ENCODE results near the gene TPM1. TPM values are rescaled to one million over a fixed set of nuclear protein-coding genes. Genes with fewer than 3 reads are reported as not detected.

TPM1 gene
- total and polyA plus RNA-seq, 8 donors = 230 to 2,605 (median 783) TPM

GRCh38 chr15:63045879-63046278 is 3.3 kb downstream of the TPM1 start:
- Histone ChIP-seq H3K9me3 (no peaks in the 10 kb centered on the region), H3K4me3 (peak overlapping the region; percentile 64 to 83 (median 74)), H3K36me3 (peaks cover 0 to 18% (median 0%) of the 10 kb centered on the region in 4 donors), H3K27ac (peak overlapping the region in 4 of 5 donors; percentile 83 to 96 (median 91)), H3K27me3 (peaks cover 0 to 46% (median 27%) of the 10 kb centered on the region in 3 donors), H3K4me1 (peaks cover 27 to 73% (median 53%) of the 10 kb centered on the region in 4 donors)
- 72 to 85% (median 76%) methylated on average over 3 of the region's 3 CpGs for WGBS, 5 donors
- intact Hi-C loops (cut with DNase I; ENCODE audit: low total_unique reads) = loop anchor here (10.0 kb wide), 1 partner anchor 49 kb away; no protein-coding TSS in a partner anchor
- TF ChIP-seq POLR2AphosphoS5 (IDR thresholded peaks at IDR 0.05) (peak in 1 of 3 donors; percentile 23), POLR2A (IDR thresholded peaks at IDR 0.05) (no peak)
- no peak for DNase-seq

GRCh38 chr15:63046917-63047760 is 4.6 kb downstream of the TPM1 start:
- Histone ChIP-seq H3K27ac (peak overlapping the region in 4 of 5 donors; percentile 90 to 96 (median 92)), H3K4me1 (peaks cover 32 to 73% (median 62%) of the 10 kb centered on the region in 4 donors), H3K4me3 (peak overlapping the region; percentile 64 to 83 (median 80)), H3K9me3 (no peaks in the 10 kb centered on the region), H3K27me3 (peaks cover 0 to 34% (median 23%) of the 10 kb centered on the region in 3 donors), H3K36me3 (peaks cover 0 to 18% (median 0%) of the 10 kb centered on the region in 4 donors)
- DNase-seq = no peak
- TF ChIP-seq POLR2A (IDR thresholded peaks at IDR 0.05) (no peak), POLR2AphosphoS5 (IDR thresholded peaks at IDR 0.05) (peak; percentile 23 to 48 (median 25))
- whole genome bisulfite sequencing, 5 donors = 53 to 77% (median 71%) methylated on average over 8 of the region's 8 CpGs
- intact Hi-C loops (cut with DNase I; ENCODE audit: low total_unique reads) = loop anchor here (10.0 kb wide), 1 partner anchor 48 kb away; no protein-coding TSS in a partner anchor

- H3K27ac ChIP-seq = peak overlapping the region; percentile 90 to 100 (median 92)
- WGBS, 5 donors = 17 to 34% (median 19%) methylated on average over 5 to 12 of the region's 12 CpGs
- peaks cover 32 to 73% (median 62%) of the 10 kb centered on the region in 4 donors for H3K4me1 ChIP-seq
These were observed 5.2 kb downstream of the TPM1 start for GRCh38 chr15:63047792-63048114.

GRCh38 chr15:63048115-63048775 is 5.7 kb downstream of the TPM1 start:
- peak overlapping the region; percentile 64 to 83 (median 80) for H3K4me3 ChIP-seq
- 0 to 2% (median 0%) methylated on average over 17 to 75 of the region's 75 CpGs for WGBS, 5 donors
- intact Hi-C loops (cut with DNase I; ENCODE audit: low total_unique reads) = loop anchor here (10.0 kb wide), 1 partner anchor 47 kb away; no protein-coding TSS in a partner anchor
- H3K4me1 ChIP-seq = peaks cover 32 to 73% (median 63%) of the 10 kb centered on the region in 4 donors
- peak; percentile 93 to 98 for DNase-seq
- H3K9me3 ChIP-seq = no peaks in the 10 kb centered on the region
- H3K27ac ChIP-seq = peak overlapping the region; percentile 90 to 100 (median 92)
- H3K27me3 ChIP-seq = peaks cover 0 to 23% (median 13%) of the 10 kb centered on the region in 3 donors
- H3K36me3 ChIP-seq = peaks cover 0 to 18% (median 0%) of the 10 kb centered on the region in 4 donors
- TF ChIP-seq CTCF (IDR thresholded peaks at IDR 0.05) (peak in 5 of 7 experiments; percentile 81 to 95 (median 93)), POLR2AphosphoS5 (IDR thresholded peaks at IDR 0.05) (peak; percentile 58 to 81 (median 64)), EP300 (IDR thresholded peaks at IDR 0.05) (no peak), POLR2A (IDR thresholded peaks at IDR 0.05) (no peak)

More at GRCh38 chr15:63047792-63048114, 5.2 kb downstream of the TPM1 start:
- H3K4me3 ChIP-seq = peak overlapping the region; percentile 64 to 83 (median 80)
- TF ChIP-seq POLR2A (IDR thresholded peaks at IDR 0.05) = no peak
- peak in 1 of 3 donors; percentile 5 for TF ChIP-seq POLR2AphosphoS5 (IDR thresholded peaks at IDR 0.05)
- H3K36me3 ChIP-seq = peaks cover 0 to 18% (median 0%) of the 10 kb centered on the region in 4 donors
- H3K9me3 ChIP-seq = no peaks in the 10 kb centered on the region
- intact Hi-C loops (cut with DNase I; ENCODE audit: low total_unique reads) = loop anchor here (10.0 kb wide), 1 partner anchor 47 kb away; no protein-coding TSS in a partner anchor
- peaks cover 0 to 28% (median 17%) of the 10 kb centered on the region in 3 donors for H3K27me3 ChIP-seq
- no peak for DNase-seq

- 2 to 3% (median 2%) methylated on average over 28 to 38 of the region's 38 CpGs for WGBS, 5 donors
- intact Hi-C loops (cut with DNase I; ENCODE audit: low total_unique reads) = loop anchor here (10.0 kb wide), 1 partner anchor 46 kb away; no protein-coding TSS in a partner anchor
- H3K4me1 ChIP-seq = peaks cover 32 to 73% (median 63%) of the 10 kb centered on the region in 4 donors
- peak overlapping the region; percentile 90 to 100 (median 92) for H3K27ac ChIP-seq
- peaks cover 0 to 11% (median 0%) of the 10 kb centered on the region in 4 donors for H3K36me3 ChIP-seq
- peaks cover 0 to 15% (median 8%) of the 10 kb centered on the region in 3 donors for H3K27me3 ChIP-seq
- H3K9me3 ChIP-seq = no peaks in the 10 kb centered on the region
- TF ChIP-seq CTCF (IDR thresholded peaks at IDR 0.05) = no peak
- TF ChIP-seq POLR2AphosphoS5 (IDR thresholded peaks at IDR 0.05) = peak in 1 of 3 donors; percentile 26
- peak; percentile 69 to 75 for DNase-seq
- peak overlapping the region; percentile 64 to 83 (median 80) for H3K4me3 ChIP-seq
These were observed 6.5 kb downstream of the TPM1 start for GRCh38 chr15:63048776-63049665.
